GM19372 (cell line): ENCODE measurements around the gene ATXN1.

Experiments
- ATAC-seq: cut with Tn5 transposase; IDR thresholded peaks from one replicate; pipeline ENCODE4 v1.9.1; 2021; ENCODE audit warnings: mild to moderate bottlenecking, low read depth, moderate library complexity; ENCODE audit not compliant: unreplicated experiment

The ATXN1 gene

DNA sequence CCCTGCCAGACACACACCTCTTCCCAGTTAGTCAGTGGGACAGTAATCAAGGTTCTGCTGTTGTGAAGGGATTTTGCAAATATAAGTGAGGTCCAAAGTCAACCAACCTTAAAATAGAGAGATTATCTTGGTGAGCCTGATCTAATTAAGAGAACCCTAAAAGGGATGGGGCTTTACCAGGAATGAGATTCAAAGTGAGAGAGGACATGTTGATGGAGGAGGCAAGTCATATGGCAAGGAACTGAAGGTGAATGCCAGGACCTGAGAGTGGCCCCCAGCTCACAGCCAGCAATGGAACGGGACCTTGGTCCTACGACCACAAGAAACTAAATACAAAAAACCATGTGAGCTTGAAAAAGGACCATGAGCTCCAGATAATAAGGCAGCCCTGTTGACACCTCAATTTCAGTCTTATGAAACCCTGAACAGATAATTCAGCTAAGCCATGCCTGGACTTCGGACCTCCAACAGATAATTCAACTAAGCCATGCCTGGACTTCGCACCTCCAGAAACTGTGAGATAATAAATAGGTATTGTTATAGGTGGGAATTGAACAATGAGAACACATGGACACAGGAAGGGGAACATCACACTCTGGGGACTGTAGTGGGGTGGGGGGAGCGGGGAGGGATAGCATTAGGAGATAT lies 269.5 kb downstream of the ATXN1 start:
- ATAC-seq, result no peak

DNA sequence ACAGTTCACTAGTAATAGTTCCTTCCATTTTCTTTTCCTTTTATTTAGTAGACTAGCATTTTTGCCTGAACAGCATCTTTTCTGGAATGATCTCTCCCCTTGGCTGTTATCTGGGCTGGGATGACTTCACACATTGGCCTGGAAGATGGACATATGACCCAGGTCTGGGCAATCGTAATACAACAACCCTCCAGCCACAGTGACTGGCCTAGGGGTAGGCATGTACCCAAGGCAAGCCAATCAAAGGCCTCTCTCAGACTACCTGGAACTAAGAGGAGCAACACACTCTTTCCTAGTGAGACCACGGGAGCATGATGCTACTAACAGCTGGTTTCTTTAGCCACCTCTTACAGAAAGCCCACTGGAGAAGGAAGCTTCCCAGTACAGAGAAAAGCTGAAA lies 270.6 kb downstream of the ATXN1 start:
- no peak for ATAC-seq

DNA sequence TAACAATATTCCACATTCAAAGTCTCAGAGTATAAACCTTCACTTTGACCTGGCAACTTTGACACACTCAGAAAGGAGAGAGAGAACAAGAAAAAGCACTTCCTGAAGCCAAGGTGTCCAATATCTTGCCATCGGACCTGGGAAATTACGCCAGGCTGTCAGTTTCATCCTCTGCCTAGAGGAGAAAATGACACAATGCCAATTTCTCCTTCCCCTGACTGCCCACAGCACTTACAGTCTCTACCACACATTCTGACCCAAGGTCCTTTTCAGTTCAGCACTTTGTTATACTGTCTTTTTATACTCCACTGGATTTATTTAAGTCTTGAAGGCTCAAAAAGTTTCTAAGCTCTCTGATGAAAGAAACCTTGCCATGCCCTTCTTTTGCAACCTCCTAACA lies 272.4 kb downstream of the ATXN1 start:
- no peak for ATAC-seq

DNA sequence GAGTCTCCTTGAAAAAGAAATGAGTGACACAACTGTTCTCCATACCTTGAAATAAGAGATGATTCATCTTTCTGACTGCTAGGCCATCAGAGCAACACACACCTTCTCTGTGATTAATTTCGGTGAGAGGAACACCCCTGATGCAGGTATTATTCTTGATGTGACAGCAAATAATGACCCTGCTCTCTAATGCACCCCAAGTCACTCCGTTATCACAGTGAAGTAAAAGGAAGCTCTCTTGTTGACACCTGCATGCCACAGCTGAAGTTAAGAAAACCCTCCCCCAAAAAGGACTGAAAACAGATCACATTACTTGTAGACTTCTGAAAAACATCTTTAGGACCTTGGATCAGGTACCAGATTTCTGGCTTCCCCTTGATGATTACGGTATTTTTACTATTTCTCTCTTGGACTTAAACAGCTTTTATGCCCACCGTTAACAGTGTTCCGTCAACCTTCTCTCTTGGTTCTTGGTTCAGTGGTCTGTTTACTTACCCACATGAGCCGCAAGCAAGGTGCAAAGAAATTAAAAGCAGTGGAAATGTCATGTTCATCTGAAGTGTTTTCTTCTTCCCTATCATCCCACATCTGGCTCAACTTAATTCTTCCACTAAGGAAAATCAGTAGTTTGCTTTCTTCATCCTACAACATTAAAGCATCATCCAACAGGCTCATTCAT lies 273.1 kb downstream of the ATXN1 start:
- ATAC-seq, result no peak

DNA sequence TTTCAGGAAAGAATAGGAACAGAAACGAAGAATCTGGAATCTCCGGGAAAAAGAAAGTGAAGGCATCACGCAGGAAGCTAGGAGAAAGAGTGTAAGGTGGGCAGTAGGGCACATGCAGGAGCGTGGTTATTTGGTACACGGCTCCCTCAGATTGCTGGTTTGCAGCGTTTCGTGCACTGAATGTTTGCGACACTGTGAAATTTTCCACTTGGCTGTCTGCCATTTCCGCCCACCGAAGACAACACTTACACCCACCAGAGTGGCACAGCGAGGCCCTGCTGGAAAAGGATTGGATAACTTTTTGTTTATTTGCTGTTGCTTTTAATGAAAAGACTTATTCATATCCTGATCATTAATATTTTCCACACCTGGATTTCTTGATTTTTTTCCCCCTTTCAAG lies 274.6 kb downstream of the ATXN1 start:
- no peak for ATAC-seq

DNA sequence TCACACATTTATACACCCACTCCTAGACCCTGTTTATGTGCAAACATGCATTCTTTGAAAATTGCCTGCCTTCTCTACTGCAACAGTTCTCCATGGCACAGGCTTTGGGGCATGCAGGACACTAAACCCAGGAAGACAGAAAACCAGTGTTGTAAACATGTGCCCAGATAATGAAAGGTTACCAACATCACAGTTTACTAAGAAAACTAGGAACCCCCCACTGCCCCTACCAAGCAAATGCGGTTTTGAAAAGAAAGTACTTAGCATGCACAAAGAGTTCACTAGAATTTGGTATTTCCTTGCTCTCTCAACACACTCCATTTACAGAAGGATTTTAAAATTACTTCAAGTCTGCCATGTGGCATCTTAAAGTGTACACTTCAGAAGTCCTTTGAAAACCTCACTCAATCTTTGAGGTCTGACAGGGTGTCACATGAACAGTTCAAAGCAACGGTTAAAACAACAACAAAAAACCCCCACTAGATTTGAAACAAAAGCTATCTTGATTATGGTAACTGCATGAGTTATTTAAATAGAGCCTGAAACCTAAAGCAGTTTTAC lies 277.9 kb downstream of the ATXN1 start:
- peak; percentile 52 for ATAC-seq

DNA sequence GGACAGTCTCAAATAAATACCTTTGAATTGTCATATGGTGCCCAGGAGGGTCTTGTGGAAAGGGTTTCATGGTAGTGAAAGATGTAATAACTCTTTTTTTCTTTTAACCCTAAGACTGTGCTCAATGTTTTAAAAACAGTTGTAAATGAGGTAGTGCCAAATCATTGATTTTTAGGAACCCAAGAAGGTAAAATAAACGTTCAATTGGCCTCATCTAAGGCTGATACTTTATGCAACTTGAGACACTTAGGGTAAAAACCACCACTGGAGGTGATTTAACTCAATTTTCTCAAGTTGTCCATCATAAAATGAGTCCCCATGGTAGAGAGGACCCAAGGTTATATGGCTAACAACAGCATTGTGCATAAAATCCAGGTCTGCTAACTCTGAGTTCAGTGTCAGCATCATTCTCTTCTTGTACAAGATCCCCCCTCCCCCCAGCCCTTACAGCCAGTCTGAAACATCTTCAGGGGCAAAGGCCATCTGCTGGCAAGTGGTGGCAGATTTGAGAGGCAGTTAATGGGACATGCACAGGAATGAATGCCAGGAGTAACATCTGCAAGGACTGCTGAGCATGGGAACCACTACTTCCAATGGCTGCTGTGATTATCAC lies 278.5 kb downstream of the ATXN1 start:
- no peak for ATAC-seq

DNA sequence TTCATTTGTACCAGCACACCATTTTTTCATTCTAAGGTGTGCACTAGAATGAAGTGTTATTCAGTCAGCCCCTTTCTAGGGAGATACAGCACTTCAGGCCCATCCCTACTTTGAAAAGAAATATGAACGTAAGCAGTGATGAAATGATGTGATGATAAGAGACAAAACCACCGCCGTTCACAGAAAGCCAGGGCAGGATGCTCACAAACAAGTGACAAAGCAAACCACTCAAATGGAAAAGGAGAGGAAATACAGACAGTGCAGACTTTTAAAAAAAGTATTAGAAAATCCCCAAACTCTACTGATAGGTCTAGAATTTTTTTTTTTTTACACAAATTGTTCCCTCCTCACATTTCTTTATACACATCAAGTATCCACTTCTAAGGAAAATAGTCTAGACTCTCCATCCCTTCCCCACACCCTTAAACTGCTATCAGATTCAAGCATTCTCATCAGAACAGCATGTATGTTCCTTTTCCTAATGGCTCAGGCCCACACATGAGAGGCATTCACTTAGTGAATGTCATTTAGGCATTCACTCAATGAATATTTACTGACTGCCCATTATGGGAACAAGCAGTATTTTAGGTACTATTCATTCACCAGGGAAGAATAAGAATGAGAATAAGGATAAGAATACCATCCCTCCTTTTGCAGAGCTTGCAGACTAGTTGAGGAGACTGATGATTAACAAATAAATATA lies 279.4 kb downstream of the ATXN1 start:
- ATAC-seq, result no peak

DNA sequence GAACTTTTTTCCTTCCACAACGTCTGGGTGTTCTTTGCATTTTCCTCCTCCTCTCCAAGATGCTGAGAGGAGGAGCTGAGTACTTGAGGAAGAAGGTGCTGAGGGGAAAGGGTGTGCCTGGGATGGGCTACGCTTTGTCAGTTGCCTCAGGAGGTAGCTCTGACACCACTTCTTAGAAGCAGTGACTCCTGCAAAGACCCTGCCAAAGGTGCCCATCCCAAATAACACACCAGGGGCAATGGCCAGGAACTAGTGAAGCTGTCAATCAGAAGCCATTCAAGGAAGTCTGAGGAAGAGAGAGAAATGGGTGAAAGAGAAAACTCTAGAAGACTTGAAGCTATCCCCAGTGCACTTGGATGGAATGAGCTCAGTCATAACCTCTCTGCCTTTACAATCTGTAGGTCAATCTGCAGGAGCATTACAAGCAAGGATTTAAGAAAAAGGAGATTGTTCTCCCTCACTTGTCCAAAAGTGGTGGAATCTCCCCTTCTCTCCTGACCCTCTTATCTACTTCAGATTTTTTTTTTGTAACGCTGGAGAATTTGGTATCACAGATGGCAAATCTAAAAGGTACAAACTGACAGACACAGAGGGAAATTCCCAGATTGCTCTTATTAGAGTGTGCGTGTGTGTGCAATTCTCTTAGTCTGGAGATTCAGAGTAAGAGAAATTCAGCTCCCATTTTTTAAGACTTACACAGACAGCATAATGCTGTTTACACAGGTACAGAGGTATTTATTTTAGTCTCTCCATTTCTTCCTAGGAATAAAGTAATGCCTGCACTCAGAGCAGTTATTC lies 280.3 kb downstream of the ATXN1 start:
- ATAC-seq, result no peak

DNA sequence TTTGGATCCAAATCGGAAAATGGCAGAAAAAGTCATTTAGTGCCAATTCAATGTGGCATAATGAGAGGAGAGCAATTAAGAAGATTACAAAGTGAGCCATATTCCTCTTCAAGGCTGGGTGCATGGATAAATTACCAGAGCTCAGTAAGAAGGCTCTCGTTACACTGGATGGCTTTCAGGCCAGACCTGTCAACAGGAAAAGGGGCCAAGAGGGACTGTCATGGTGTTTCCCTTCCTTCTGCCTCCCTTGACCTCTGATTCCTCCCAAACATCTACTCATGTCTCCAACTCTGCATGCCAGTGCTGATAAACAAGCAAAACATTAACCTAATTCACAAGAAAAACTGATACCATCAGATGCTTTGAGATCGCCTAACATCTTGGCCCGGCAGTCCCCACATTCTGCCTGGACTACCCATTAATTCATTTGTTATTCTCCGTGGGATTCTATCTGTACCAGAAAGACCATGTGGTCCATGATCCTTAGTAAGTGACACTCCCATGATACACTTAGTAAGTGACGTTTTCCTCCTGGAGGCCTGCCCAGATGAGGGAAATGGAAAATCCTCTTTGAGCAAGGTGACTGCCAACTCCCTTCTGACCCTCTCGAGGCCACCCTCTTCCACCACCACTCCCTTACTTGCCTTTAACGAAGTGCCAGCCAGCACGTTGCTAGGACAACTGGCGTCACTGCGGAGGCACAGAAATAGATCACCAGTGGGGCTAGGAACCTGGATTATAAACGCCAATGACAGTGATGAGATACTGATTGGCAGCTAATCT lies 283.7 kb downstream of the ATXN1 start:
- no peak for ATAC-seq

DNA sequence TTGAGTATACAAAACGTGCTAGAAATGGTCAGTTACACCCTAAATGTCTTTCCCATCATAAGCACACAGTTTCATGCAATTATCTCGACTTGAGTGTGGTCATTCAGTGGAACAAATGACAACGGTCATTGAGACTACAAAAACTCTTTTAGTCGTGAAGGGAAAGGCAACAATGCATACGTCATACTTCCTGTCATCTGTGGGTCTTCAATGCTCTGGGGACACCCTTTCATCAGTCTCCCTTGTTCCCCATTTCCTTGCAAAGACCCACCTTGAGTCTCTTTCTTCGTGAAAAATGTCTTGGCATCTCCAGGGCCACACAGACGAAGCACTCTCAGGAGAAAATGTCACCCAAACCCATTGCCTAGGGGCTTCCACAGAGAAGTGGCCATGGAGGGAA lies 284.4 kb downstream of the ATXN1 start:
- ATAC-seq, result no peak

DNA sequence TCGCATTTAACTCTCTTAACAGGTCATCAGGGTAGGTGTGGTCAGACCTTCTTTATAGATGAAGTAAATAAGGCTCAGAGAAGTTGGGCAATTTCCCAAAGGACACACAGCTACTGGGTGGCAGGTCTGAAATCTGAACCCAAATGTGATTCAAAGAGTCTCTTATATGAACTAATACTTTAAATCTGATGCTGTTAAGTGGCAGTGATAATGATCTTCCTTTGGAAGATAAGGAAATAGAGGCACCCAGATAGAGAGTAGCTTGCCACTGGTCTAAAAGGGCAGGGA lies 285.8 kb downstream of the ATXN1 start:
- no peak for ATAC-seq

DNA sequence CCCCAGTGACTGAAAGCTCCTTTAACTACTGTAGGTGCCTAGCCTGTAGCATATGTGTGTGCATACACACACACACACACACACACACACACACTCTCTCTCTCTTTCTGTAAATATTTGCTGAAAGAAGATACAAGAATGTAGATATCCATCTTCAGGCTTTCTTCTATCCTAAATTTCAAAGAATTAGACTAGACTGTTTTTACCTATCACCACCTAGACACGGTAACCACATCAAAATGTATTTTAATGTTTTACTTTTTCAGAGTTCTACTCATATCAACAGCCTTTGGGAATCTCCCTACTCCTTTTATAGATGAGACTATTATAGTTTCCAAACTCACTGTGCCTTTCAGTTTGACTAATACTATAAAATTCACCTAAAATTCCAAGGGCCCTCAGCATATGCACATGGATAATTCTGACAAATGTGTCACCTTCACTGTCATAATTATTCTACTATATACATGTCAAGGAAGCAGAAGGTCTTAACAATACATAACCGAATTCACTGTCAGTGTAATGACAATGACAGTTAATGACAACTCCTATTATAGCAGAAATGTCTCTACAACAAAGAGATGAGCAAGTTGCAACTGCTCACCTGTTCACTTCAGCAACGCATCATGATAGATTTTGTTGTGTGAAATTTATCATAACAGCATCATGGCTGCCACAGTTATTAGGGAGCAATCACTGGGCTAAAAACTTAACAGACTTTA lies 286.3 kb downstream of the ATXN1 start:
- ATAC-seq, result no peak

DNA sequence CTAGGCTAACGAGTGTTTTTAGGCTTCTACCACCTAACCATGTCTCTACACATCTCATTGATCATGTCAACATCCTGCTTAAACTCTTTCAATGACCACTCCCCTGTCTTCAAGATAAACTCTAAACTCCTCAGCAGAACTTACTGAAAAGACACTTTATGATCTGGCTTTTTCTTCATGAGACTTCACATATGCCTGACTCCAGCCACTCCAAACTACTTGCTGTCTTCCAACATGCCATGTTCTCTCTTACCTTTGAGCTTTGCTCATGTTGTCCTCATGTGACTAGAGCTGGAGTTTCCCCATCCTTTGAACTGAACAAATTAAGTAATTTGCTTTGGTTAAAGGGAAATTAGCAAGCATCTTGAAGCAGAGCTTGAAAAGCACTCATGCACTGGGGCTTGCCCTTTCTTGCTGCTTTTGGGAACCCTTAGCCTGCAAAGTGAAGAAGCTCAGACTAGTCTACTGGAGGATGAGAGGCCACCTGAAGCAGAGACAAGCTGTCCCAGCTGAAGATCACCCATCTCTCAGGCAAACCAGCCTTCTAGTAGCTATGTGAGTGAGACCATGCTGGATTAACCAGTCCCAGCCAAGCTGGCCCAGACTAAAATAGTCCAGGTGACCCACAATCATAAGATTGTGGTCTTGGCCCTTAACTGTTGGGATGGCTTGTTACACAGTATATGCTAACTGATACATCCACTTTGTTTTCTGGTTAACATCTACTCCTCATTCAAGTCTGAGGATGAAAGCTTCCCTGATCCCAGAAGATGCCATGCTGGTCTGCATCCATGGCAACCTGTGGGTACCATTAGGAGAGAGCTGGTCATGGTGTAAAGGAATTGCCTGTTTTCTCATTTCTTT lies 287.1 kb downstream of the ATXN1 start:
- no peak for ATAC-seq

DNA sequence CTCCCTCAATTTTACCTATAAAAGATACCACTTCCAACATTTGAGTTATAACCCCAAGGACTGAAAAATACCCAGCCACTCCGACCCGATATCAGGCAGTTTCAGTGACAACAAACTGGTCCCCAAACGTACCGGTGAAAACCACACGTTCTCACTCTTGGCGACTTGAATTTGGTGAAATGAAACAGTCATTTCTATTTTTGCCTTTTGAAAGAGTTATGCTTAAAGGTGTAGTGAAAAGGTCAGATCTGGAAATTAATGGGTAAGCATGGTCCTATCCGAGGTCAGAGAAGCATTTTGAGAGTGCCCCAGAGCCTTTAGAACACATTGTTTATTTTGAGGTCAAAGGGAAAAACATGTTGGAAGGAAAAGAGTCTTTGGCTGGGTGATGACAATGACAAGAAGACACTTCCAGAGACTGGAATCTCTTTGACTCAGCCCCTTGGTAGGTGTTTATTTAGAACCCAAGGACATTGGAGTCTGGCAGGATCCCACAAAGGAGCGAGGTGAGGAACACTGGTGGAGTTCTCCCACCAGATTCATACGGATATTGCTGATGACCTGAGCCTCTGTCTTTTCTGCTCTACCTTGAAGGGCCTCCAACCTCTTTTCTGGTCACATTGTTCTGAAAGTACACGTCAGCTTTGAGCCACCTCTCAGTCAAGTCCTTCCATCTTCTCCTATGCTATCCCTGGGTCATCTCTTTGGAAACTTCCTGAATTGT lies 287.9 kb downstream of the ATXN1 start:
- ATAC-seq, result peak; percentile 45

DNA sequence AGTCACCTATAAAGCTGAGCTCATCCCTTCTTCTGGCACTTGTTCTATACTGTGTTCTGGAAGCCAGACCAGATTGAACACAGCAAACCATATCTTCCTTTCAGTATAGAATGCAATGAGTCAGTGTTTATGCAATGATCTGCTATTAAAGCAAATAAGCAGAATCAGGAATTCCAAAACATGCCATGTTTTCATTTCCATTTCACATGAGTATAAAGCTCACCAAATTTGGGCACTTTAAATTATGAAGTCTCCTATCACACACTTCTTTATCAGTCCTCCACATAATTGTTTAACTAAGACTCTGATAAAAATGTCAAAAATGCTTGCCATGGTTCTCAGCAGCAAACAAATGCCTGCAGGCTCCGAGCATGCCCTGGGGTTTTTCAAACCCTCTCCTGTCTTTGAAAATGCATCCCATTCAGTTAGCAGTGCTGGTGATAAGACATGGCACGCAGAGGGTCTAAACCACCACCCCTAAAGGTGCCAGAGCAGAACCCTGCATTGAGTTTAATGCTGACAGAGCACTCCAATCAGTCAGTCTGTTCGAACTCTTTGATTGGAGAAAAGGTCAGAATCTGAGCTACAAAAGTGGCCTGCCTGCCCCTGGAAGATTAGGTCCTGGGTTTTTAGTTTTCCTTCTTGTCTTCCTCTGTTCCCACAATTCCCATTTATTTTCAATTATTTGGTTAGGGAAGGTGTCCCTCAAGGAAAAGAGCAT lies 288.8 kb downstream of the ATXN1 start:
- no peak for ATAC-seq

DNA sequence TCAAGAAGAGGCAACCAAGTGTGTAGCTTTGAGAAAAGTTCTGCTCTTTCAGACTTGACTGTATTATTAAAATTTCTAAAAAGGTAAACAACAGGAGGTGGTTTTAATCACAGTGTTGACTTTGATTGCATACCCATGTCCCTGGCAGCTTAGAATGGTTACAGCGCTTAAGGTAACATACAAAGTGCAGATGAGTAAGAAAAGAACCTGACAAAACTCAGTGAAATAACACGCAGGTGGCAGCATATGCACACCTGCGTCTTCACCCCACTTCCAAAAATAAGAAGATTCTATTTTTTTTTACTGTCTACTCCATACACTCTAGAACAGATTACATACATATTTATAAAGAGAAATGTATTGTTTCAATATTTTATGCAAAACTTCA lies 289.4 kb downstream of the ATXN1 start:
- ATAC-seq, result no peak
